ENCODE results near the gene MED8.

DNA sequence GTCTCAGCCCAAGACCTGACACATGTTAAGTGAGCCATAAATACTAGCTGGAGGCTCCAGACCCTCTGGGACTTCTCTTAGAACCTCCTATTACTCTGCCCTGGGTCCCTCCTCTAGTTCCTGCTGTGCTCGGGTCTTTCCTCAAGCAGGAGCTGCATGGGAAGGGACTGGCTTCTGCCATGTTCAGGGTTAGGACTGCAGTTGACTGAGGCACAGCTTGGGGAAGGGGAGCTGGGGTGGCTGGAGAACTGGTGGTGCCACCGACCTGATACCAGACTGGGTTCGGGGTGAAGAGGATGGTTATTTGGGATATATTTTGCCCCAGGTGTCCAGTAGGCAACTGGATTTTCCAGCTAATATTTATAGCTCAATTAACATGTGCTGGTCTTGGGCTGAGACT lies 48.4 kb upstream of the MED8 start:
- no peak for TF ChIP-seq EGR1 (IDR thresholded peaks at IDR 0.05)
- no peak for TF ChIP-seq NFIC (IDR thresholded peaks at IDR 0.05)

Measured in Ishikawa (cell line).